Right renal pelvis (tissue), 4 donors: ENCODE measurements around the gene SGPL1. TPM values are rescaled to one million over a fixed set of nuclear protein-coding genes. Genes with fewer than 3 reads are reported as not detected.
"Not testable (repeated sequence)": the region's sequence is repeated elsewhere in the genome, so short reads cannot be mapped to it uniquely, and the experiment has no call there.

Experiments used
- DNase-seq, 4 donors: peaks; one replicate each; pipeline ENCODE4 v3.0.0-alpha.2; 2013; ENCODE audit warnings: low read depth in 4 of 4, low spot score in 3 of 4, missing footprints in 1 of 4
- polyA plus RNA-seq, 4 donors: library from polyadenylated mRNA; unstranded; fragments of 120-200 nt; gene quantifications; one replicate each; pipeline ENCODE4 v1.2.1, GENCODE V29; 2013; ENCODE audit not compliant: insufficient read length in 4 of 4

SGPL1 gene
- polyA plus RNA-seq, 4 donors, result 52.5 to 59.4 (median 57.2) TPM

- no peak for DNase-seq
Measured at GRCh38 chr10:70915806-70916205, 100.1 kb downstream of the SGPL1 start.

GRCh38 chr10:70916241-70916640 lies 100.5 kb downstream of the SGPL1 start:
- no peak for DNase-seq

GRCh38 chr10:70917226-70917625 lies 101.5 kb downstream of the SGPL1 start:
- DNase-seq, result no peak

GRCh38 chr10:70917635-70918034 lies 101.9 kb downstream of the SGPL1 start:
- no peak for DNase-seq

GRCh38 chr10:70918851-70919530 lies 103.2 kb downstream of the SGPL1 start:
- no peak for DNase-seq

- DNase-seq, result not testable (repeated sequence)
Measured at GRCh38 chr10:70919906-70920305, 104.2 kb downstream of the SGPL1 start.

- DNase-seq, result no peak
Measured at GRCh38 chr10:70920519-70920918, 104.8 kb downstream of the SGPL1 start.

- no peak for DNase-seq
Measured at GRCh38 chr10:70921285-70921684, 105.5 kb downstream of the SGPL1 start.

GRCh38 chr10:70923696-70924095 lies 107.9 kb downstream of the SGPL1 start:
- no peak for DNase-seq

GRCh38 chr10:70925377-70926225 lies 109.9 kb downstream of the SGPL1 start:
- peak in 1 of 4 donors; percentile 37 for DNase-seq

- no peak for DNase-seq
Measured at GRCh38 chr10:70926226-70927000, 110.7 kb downstream of the SGPL1 start.

- peak in 2 of 4 donors; percentile 60 for DNase-seq
Measured at GRCh38 chr10:70927189-70927943, 111.6 kb downstream of the SGPL1 start.

GRCh38 chr10:70928140-70928539 lies 112.4 kb downstream of the SGPL1 start:
- no peak for DNase-seq

GRCh38 chr10:70930263-70931000 lies 114.7 kb downstream of the SGPL1 start:
- DNase-seq, result no peak

Other genes starting within 250 kb of the SGPL1 start
- gene PRF1, start 213.2 kb upstream of the SGPL1 start, polyA plus RNA-seq, result 1 to 10 TPM in 1 of 4 donors, under 1 TPM in 3; 0.40 to 1.0 (median 0.63) TPM
- gene ADAMTS14, start 143.4 kb upstream of the SGPL1 start, polyA plus RNA-seq, result 1 to 10 TPM in 3 of 4 donors, under 1 TPM in 1; 0.96 to 1.3 (median 1.2) TPM
- under 1 TPM in 1 of 4 donors, not detected in 3; 0.27 TPM for gene TBATA, start 30.6 kb upstream of the SGPL1 start, polyA plus RNA-seq
- 100 to 1,000 TPM; 122 to 140 (median 133) TPM for gene PCBD1, start 72.6 kb downstream of the SGPL1 start, polyA plus RNA-seq